Measurements from ENCODE around the gene GGACT. TPM values are rescaled to one million over a fixed set of nuclear protein-coding genes. Genes with fewer than 3 reads are reported as not detected.
A peak's percentile ranks its signal among the peaks of the same experiment; 100 is the strongest.

Gene GGACT
- total RNA-seq, 2 experiments from 2014 or later = 2.4 to 2.9 TPM

DNA sequence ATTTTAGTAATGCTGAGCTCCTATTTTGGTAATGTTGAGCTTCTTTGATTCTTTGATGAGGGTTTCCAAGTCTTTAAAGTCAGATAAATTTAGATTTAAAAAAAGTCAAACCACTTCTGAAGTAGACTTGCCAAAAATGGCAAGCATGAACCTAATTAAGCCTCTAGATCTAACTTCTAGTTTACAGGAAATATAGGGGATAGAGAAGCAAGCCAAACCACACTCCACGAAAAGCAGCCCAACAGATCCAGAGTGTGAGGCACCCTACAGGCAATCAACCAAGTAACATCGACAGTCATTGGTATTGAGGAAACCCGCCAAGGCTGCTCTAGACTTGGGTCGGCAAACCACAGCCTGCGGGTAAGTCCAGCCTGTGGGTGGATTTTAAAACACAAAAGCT is 3.7 kb downstream of the GGACT start:
- TF ChIP-seq, protein P1, sequence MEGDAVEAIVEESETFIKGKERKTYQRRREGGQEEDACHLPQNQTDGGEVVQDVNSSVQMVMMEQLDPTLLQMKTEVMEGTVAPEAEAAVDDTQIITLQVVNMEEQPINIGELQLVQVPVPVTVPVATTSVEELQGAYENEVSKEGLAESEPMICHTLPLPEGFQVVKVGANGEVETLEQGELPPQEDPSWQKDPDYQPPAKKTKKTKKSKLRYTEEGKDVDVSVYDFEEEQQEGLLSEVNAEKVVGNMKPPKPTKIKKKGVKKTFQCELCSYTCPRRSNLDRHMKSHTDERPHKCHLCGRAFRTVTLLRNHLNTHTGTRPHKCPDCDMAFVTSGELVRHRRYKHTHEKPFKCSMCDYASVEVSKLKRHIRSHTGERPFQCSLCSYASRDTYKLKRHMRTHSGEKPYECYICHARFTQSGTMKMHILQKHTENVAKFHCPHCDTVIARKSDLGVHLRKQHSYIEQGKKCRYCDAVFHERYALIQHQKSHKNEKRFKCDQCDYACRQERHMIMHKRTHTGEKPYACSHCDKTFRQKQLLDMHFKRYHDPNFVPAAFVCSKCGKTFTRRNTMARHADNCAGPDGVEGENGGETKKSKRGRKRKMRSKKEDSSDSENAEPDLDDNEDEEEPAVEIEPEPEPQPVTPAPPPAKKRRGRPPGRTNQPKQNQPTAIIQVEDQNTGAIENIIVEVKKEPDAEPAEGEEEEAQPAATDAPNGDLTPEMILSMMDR (IDR thresholded peaks at IDR 0.05) = no peak
- peaks cover 3% of the 10 kb centered on the region for H3K36me3 ChIP-seq (ENCODE audit: insufficient read depth, low read length)
- Mint-ChIP-seq H3K27ac (peak overlapping the region; percentile 80), H3K9me3 (no peaks in the 10 kb centered on the region), H3K27me3 (no peaks in the 10 kb centered on the region), H3K36me3 (ENCODE audit: low read depth) (peaks cover 19% of the 10 kb centered on the region), H3K4me1 (ENCODE audit: low read depth) (peaks cover 71% of the 10 kb centered on the region), H3K4me3 (peak overlapping the region; percentile 62)
- no peak overlapping the region for H3K27ac ChIP-seq (ENCODE audit: low read depth in 1 of 2, low read length in 2 of 2)
- ATAC-seq (ENCODE audit: poor library complexity) = peak; percentile 10
- intact Hi-C loops (cut with DNase I, micrococcal nuclease) = loop anchor here in 1 of 2 experiments (5.0 kb wide), 2 partner anchors 928 to 978 kb away; partner anchors contain the start of gene CLYBL
- H3K9me3 ChIP-seq (ENCODE audit: control insufficient read depth in 1 of 2, insufficient read depth in 1 of 2, low read length in 2 of 2) = no peaks in the 10 kb centered on the region
- ChIA-PET POLR2A (interaction anchor here (1.0 to 1.4 kb wide), 2 partner anchors 12 to 90 kb away, joined by 8 to 10 read pairs; partner anchors contain the start of gene TMTC4), CTCF (interaction anchor here (0.6 to 6.2 kb wide), 4 partner anchors 11 to 1407 kb away, joined by 3 to 57 read pairs (median 4); partner anchors contain the start of gene TMTC4)
- H3K4me3 ChIP-seq (ENCODE audit: low read length) = no peak overlapping the region
- no peaks in the 10 kb centered on the region for H3K27me3 ChIP-seq (ENCODE audit: control insufficient read depth in 1 of 2, insufficient read depth in 2 of 2, low read length in 2 of 2)
- DNase-seq = peak in 7 of 14 experiments; percentile 5 to 45 (median 26)
- H3K4me1 ChIP-seq (ENCODE audit: insufficient read depth, low read length) = peaks cover 32% of the 10 kb centered on the region

DNA sequence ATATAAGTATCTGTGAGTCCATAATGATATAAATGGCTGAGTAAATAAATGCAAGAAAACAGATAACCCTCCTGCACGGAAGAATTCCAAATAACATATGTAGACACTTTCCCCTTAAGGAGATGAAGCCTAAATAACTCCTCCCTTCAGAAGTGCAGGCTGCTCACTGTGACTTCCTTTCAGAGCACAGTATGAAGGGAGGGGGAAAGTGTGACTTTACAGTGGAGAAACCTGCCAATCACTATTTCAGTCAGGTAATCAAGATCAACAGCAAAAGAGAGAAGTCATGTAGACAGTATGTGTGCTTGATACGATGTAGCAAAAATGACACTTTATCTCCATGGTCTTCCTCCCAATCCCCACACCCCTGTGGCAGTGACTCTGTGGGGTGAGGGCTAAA is 7.1 kb downstream of the GGACT start:
- no peaks in the 10 kb centered on the region for H3K27me3 Mint-ChIP-seq
- H3K4me1 Mint-ChIP-seq (ENCODE audit: low read depth) = peaks cover 46% of the 10 kb centered on the region
- H3K27ac Mint-ChIP-seq = no peak overlapping the region
- POLR2A ChIA-PET = no interaction called here
- intact Hi-C loops (cut with DNase I, micrococcal nuclease) = no loop called here
- CTCF ChIA-PET = no interaction called here
- no peaks in the 10 kb centered on the region for H3K27me3 ChIP-seq (ENCODE audit: control insufficient read depth in 1 of 2, insufficient read depth in 2 of 2, low read length in 2 of 2)
- no peaks in the 10 kb centered on the region for H3K9me3 ChIP-seq (ENCODE audit: control insufficient read depth in 1 of 2, insufficient read depth in 1 of 2, low read length in 2 of 2)
- H3K4me3 Mint-ChIP-seq = no peak overlapping the region
- TF ChIP-seq, protein P1 (IDR thresholded peaks at IDR 0.05) = no peak
- H3K4me3 ChIP-seq (ENCODE audit: low read length) = no peak overlapping the region
- no peak overlapping the region for H3K27ac ChIP-seq (ENCODE audit: low read depth in 1 of 2, low read length in 2 of 2)
- no peak for ATAC-seq (ENCODE audit: poor library complexity)
- peaks cover 5% of the 10 kb centered on the region for H3K36me3 ChIP-seq (ENCODE audit: insufficient read depth, low read length)
- peaks cover 35% of the 10 kb centered on the region for H3K36me3 Mint-ChIP-seq (ENCODE audit: low read depth)
- H3K4me1 ChIP-seq (ENCODE audit: insufficient read depth, low read length) = peaks cover 18% of the 10 kb centered on the region
- no peaks in the 10 kb centered on the region for H3K9me3 Mint-ChIP-seq
- DNase-seq = peak in 1 of 14 experiments; percentile 7

DNA sequence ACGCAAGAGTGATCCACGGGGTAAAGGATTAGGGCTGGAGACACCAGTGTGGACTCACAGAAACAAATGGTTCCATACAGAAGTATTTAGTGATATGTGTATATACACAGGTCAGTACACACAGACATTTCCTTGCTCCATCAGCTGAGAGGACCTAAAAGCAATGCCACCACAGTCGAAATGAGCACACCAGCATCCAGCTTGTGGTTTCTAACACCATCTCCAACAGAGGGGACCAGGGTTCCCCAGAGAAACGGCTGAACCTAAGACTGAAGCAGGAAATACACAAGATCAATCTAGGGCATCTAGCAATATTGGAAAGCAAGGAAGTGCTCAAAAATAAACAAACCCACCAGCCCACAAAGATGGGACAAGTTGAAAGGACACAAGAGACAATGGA is 7.6 kb downstream of the GGACT start:
- intact Hi-C loops (cut with DNase I, micrococcal nuclease) = no loop called here

More for the DNA sequence above, 7.6 kb downstream of the GGACT start:
- Histone ChIP-seq H3K9me3 (ENCODE audit: control insufficient read depth in 1 of 2, insufficient read depth in 1 of 2, low read length in 2 of 2) (no peaks in the 10 kb centered on the region), H3K4me3 (ENCODE audit: low read length) (no peak overlapping the region), H3K4me1 (ENCODE audit: insufficient read depth, low read length) (peaks cover 18% of the 10 kb centered on the region), H3K27me3 (ENCODE audit: control insufficient read depth in 1 of 2, insufficient read depth in 2 of 2, low read length in 2 of 2) (no peaks in the 10 kb centered on the region), H3K36me3 (ENCODE audit: insufficient read depth, low read length) (peaks cover 5% of the 10 kb centered on the region), H3K27ac (ENCODE audit: low read depth in 1 of 2, low read length in 2 of 2) (no peak overlapping the region)
- ATAC-seq (ENCODE audit: poor library complexity) = no peak
- Mint-ChIP-seq H3K9me3 (no peaks in the 10 kb centered on the region), H3K27ac (no peak overlapping the region), H3K4me1 (ENCODE audit: low read depth) (peaks cover 41% of the 10 kb centered on the region), H3K36me3 (ENCODE audit: low read depth) (peaks cover 35% of the 10 kb centered on the region), H3K27me3 (no peaks in the 10 kb centered on the region), H3K4me3 (no peak overlapping the region)
- ChIA-PET CTCF (no interaction called here), POLR2A (no interaction called here)
- TF ChIP-seq, protein P1 (IDR thresholded peaks at IDR 0.05) = no peak
- no peak for DNase-seq

Data from CD4-positive, alpha-beta T cell (primary cell).